Small intestine (tissue), 7 donors: Measurements from ENCODE around the gene ITSN1. TPM values are rescaled to one million over a fixed set of nuclear protein-coding genes. Genes with fewer than 3 reads are reported as not detected.
"Not testable (repeated sequence)": the region's sequence is repeated elsewhere in the genome, so short reads cannot be mapped to it uniquely, and the experiment has no call there.

Experiments used
- DNase-seq, 2 donors: peaks; one replicate each; pipeline versions ENCODE4 v3.0.0 to v3.0.0-alpha.2; 2013
- FAIRE-seq: peaks from 2 replicates; lab custom pipeline; 2012; peaks lifted over from hg19 to GRCh38; lab: Jason Lieb, UNC
- H3K27ac ChIP-seq, 3 donors: one replicate each; pipeline ENCODE4 v1.5.1; 2013; ENCODE audit warnings: low read length in 2 of 3, mild to moderate bottlenecking in 2 of 3, control low read depth in 1 of 3, inconsistent platforms in 1 of 3, low read depth in 1 of 3, moderate library complexity in 1 of 3
- H3K27me3 ChIP-seq, 3 donors: one replicate each; pipeline ENCODE4 v1.6.1; 2013; ENCODE audit warnings: low read length in 3 of 3, inconsistent platforms in 1 of 3; ENCODE audit not compliant: control insufficient read depth in 3 of 3, insufficient read depth in 3 of 3
- H3K36me3 ChIP-seq, 3 donors: one replicate each; pipeline ENCODE4 v1.6.1; 2013; ENCODE audit warnings: low read length in 3 of 3, inconsistent platforms in 1 of 3, low read depth in 1 of 3, mild to moderate bottlenecking in 1 of 3, moderate library complexity in 1 of 3; ENCODE audit not compliant: control insufficient read depth in 3 of 3, insufficient read depth in 2 of 3
- H3K4me1 ChIP-seq, 3 donors: one replicate each; pipeline ENCODE4 v1.6.1; 2013; ENCODE audit warnings: low read length in 2 of 3, inconsistent platforms in 1 of 3, low read depth in 1 of 3, mild to moderate bottlenecking in 1 of 3, moderate library complexity in 1 of 3; ENCODE audit not compliant: control insufficient read depth in 3 of 3, insufficient read depth in 2 of 3
- H3K4me3 ChIP-seq, 3 donors: one replicate each; pipeline ENCODE4 v1.5.1; 2013; ENCODE audit warnings: low read length in 3 of 3, control low read depth in 1 of 3, inconsistent platforms in 1 of 3, low read depth in 1 of 3, mild to moderate bottlenecking in 1 of 3, moderate library complexity in 1 of 3
- H3K9me3 ChIP-seq, 2 donors: one replicate each; pipeline ENCODE4 v1.6.1; 2013; ENCODE audit warnings: low read depth in 1 of 2, low read length in 1 of 2; ENCODE audit not compliant: control insufficient read depth in 2 of 2, insufficient read depth in 1 of 2
- WGBS, 3 donors: extraction: QIAGEN DNeasy Blood & Tissue Kit; methylation state at CpG; one replicate each; pipeline ENCODE4 v1.1.7; 2013; 5-methylcytosine and 5-hydroxymethylcytosine counted together
- polyA plus RNA-seq, 4 donors: library from polyadenylated mRNA; stranded (reverse) in 3 of 4; unstranded in 1 of 4; fragments of 200-250 nt in 3 of 4; fragments of 120-200 nt in 1 of 4; gene quantifications; one replicate each; pipeline versions ENCODE4 v1.2.1 to v1.2.3, GENCODE V29; 2013
- donor health status: healthy with polysubstance abuse.
- donor health status: control.
- donor health status: control.
- donor health status: Bipolar disorder and iron deficiency.
- donor health status: healthy.

ITSN1 gene
- polyA plus RNA-seq, 4 donors = 10.5 to 38.0 (median 21.1) TPM

- peaks cover 0 to 8% (median 0%) of the 10 kb centered on the region in 3 donors for H3K4me1 ChIP-seq
- 8 to 19% (median 15%) methylated on average over 13 of the region's 13 CpGs for WGBS, 3 donors
- no peak overlapping the region for H3K4me3 ChIP-seq
- H3K27ac ChIP-seq = no peak overlapping the region
- FAIRE-seq (no peak), DNase-seq (peak; percentile 90 to 91)
- H3K36me3 ChIP-seq = no peaks in the 10 kb centered on the region
- H3K27me3 ChIP-seq = no peaks in the 10 kb centered on the region
- H3K9me3 ChIP-seq = peaks cover 0 to 3% of the 10 kb centered on the region in 2 donors
These were observed 281.9 kb downstream of the ITSN1 start for GRCh38 chr21:33924079-33924765.

- Histone ChIP-seq H3K4me1 (peaks cover 0 to 8% (median 0%) of the 10 kb centered on the region in 3 donors), H3K36me3 (no peaks in the 10 kb centered on the region), H3K27ac (no peak overlapping the region), H3K9me3 (peaks cover 0 to 3% of the 10 kb centered on the region in 2 donors), H3K27me3 (no peaks in the 10 kb centered on the region), H3K4me3 (no peak overlapping the region)
- peak in 1 of 2 donors; percentile 25 for DNase-seq
- WGBS, 3 donors = 50 to 70% (median 56%) methylated on average over 3 of the region's 3 CpGs
- no peak for FAIRE-seq
These were observed 282.4 kb downstream of the ITSN1 start for GRCh38 chr21:33924766-33925100.

GRCh38 chr21:33926248-33926647 lies 283.9 kb downstream of the ITSN1 start:
- not testable (repeated sequence) for H3K4me1 ChIP-seq, DNase-seq, H3K27ac ChIP-seq, H3K9me3 ChIP-seq, H3K4me3 ChIP-seq, FAIRE-seq, H3K27me3 ChIP-seq, H3K36me3 ChIP-seq
- 91 to 92% (median 91%) methylated on average over 1 to 2 of the region's 2 CpGs for WGBS, 3 donors

GRCh38 chr21:33931052-33931798 lies 288.9 kb downstream of the ITSN1 start:
- WGBS, 3 donors = 48 to 71% (median 53%) methylated on average over 6 to 10 of the region's 34 CpGs
- not testable (repeated sequence) for FAIRE-seq, H3K9me3 ChIP-seq, H3K4me1 ChIP-seq, H3K27me3 ChIP-seq, H3K36me3 ChIP-seq
- Histone ChIP-seq H3K4me3 (peak overlapping the region in 2 of 3 donors; percentile 28 to 46), H3K27ac (peak overlapping the region; percentile 60 to 83 (median 78))
- DNase-seq = peak; percentile 35 to 36

GRCh38 chr21:33931799-33932390 lies 289.6 kb downstream of the ITSN1 start:
- Histone ChIP-seq H3K27ac (peak overlapping the region; percentile 60 to 91 (median 78)), H3K4me1 (peaks cover 2 to 7% (median 3%) of the 10 kb centered on the region in 3 donors), H3K9me3 (no peaks in the 10 kb centered on the region), H3K36me3 (no peaks in the 10 kb centered on the region), H3K27me3 (no peaks in the 10 kb centered on the region), H3K4me3 (peak overlapping the region; percentile 28 to 66 (median 44))
- WGBS, 3 donors = 9 to 16% (median 15%) methylated on average over 10 of the region's 10 CpGs
- DNase-seq (peak; percentile 42 to 61), FAIRE-seq (no peak)

GRCh38 chr21:33932731-33933130 lies 290.4 kb downstream of the ITSN1 start:
- 82 to 92% (median 88%) methylated on average over 5 of the region's 5 CpGs for whole genome bisulfite sequencing, 3 donors
- peak overlapping the region in 1 of 3 donors; percentile 58 for H3K27ac ChIP-seq

GRCh38 chr21:33936301-33937038 lies 294.2 kb downstream of the ITSN1 start:
- WGBS, 3 donors = 59 to 74% (median 66%) methylated on average over 4 of the region's 4 CpGs
- no peak overlapping the region for H3K4me3 ChIP-seq
- H3K36me3 ChIP-seq = no peaks in the 10 kb centered on the region
- FAIRE-seq (no peak), DNase-seq (no peak)
- peak overlapping the region in 1 of 3 donors; percentile 64 for H3K27ac ChIP-seq
- H3K27me3 ChIP-seq = no peaks in the 10 kb centered on the region
- H3K4me1 ChIP-seq = peaks cover 2 to 7% (median 3%) of the 10 kb centered on the region in 3 donors
- no peaks in the 10 kb centered on the region for H3K9me3 ChIP-seq

More at GRCh38 chr21:33932731-33933130, 290.4 kb downstream of the ITSN1 start:
- Histone ChIP-seq H3K4me3 (peak overlapping the region in 2 of 3 donors; percentile 44 to 66), H3K4me1 (peaks cover 2 to 7% (median 3%) of the 10 kb centered on the region in 3 donors), H3K27me3 (no peaks in the 10 kb centered on the region), H3K9me3 (no peaks in the 10 kb centered on the region), H3K36me3 (no peaks in the 10 kb centered on the region)
- no peak for FAIRE-seq
- no peak for DNase-seq

GRCh38 chr21:33937146-33937545 lies 294.8 kb downstream of the ITSN1 start:
- Histone ChIP-seq H3K4me1 (peaks cover 2 to 3% (median 3%) of the 10 kb centered on the region in 3 donors), H3K4me3 (no peak overlapping the region), H3K9me3 (no peaks in the 10 kb centered on the region), H3K27me3 (no peaks in the 10 kb centered on the region), H3K36me3 (no peaks in the 10 kb centered on the region), H3K27ac (peak overlapping the region in 1 of 3 donors; percentile 11)
- no peak for FAIRE-seq
- no peak for DNase-seq
- 88 to 92% (median 90%) methylated on average over 4 of the region's 4 CpGs for WGBS, 3 donors
